Ovary (tissue), 3 donors: ENCODE results near the gene ARHGAP18.

Experiments
- CTCF ChIP-seq, 3 donors: fragments of 450-650 bp in 2 of 3; fragments of 200-600 bp in 1 of 3; IDR thresholded peaks; one replicate each; pipeline versions ENCODE4 v1.5.1 to v1.8.0; 2016 to 2022; ENCODE audit warnings: antibody characterized with exemption in 3 of 3, mild to moderate bottlenecking in 1 of 3
- POLR2A ChIP-seq: fragments of 450-650 bp; IDR thresholded peaks from one replicate; pipeline ENCODE4 v1.6.1; 2017; ENCODE audit warnings: antibody characterized with exemption, mild to moderate bottlenecking, moderate library complexity
- donor health status: DM: no; HTN: no; CAD: no.

DNA sequence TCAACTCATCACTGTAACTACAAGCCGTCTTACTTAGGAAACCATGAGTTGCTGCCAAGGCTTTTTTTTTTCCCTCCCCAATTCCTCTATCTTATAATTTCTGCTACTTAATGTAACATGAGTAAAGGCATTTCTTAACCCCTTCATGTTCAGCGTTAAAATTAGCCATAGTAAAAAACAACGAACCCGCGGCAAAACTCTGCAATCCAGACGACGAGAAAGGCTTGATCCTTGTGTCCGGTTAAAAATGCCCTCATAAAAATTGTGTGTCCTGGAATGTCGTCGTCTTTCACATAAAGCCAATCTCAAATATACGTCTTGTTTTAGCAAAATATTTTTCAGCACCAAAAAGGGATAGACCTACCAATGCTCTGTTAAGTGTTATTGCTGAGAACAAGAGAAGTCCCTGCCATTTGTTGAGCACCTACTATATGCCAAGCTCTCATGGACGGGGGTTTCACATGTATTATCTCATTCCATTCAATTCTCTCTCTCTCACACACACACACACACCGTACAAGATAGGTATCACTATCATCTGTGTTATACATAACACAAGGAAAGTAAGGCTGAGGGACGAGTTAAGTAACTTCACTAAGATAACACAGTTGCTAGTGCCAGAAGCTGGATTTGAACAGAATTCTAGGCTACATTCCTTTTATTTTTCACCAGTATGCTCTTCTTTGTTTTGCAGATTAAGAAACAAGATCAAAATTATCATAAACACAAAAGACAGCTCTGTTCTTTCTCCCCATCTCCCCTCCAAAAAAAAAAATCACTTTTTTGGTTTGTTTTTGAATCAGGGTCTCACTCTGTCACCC is 683 bp upstream of the ARHGAP18 start:
- no peak for TF ChIP-seq CTCF (IDR thresholded peaks at IDR 0.05)
- TF ChIP-seq POLR2A, result no peak
